ENCODE results near the gene COQ5.
"Not testable (repeated sequence)": the region's sequence is repeated elsewhere in the genome, so short reads cannot be mapped to it uniquely, and the experiment has no call there.

The COQ5 gene, protein sequence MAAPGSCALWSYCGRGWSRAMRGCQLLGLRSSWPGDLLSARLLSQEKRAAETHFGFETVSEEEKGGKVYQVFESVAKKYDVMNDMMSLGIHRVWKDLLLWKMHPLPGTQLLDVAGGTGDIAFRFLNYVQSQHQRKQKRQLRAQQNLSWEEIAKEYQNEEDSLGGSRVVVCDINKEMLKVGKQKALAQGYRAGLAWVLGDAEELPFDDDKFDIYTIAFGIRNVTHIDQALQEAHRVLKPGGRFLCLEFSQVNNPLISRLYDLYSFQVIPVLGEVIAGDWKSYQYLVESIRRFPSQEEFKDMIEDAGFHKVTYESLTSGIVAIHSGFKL

DNA sequence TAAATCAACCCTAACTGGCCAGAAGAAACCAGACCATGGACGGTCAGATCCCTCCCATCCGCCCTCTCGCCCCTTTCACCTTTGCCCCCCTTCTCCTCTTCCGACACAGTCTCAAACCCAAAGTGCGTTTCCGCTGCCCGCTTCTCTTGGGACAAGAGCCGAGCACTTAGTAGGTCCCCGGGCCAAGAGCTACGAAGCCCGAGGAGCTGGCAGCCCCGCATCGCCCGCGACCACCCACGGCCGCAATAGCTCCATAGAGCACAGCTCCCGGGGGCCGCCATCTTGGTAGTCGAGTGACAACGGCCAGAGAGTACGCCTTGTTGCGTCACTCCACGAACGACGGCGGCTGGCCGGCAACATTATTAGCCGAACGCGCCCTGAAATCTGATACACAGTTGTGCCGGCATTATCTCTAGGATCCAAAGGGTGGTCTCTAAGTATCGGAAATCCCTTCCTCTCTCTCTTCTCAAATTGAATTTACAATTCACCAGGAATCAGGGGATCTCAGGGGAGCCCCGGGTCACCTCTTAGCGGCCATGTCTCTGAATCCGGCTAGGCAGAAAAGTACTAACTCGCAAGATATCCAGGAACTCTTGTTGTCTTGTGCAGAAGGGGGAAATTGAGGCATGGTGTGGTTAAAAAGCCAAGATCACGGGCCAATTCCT, at the start of gene COQ5:
Gene COQ5 (minus strand): TSS at position 298 of the 665 bp plus-strand sequence. CDS start 17 bp downstream, at position 281.
- DNase-seq, result peak; percentile 84

DNA sequence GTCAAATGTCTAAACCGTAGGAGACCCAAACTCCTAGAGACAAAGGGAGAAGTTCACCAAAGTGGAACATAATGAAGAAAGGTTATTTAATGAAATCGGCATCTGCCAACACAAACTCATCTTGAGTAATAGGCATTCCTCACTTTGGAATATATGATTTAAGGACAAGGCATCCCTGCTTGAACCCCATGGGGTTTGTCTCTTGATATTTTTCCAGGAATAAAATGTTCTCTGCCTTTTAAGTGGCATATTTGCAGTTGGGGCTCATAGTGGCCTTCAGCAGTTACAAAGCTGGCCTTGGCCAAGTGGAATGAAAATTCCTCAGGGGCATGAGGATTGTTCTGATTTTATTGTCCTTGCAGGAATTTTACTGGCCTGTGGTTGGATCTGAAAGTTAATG, 45.1 kb upstream of the COQ5 start:
- no peak for DNase-seq

DNA sequence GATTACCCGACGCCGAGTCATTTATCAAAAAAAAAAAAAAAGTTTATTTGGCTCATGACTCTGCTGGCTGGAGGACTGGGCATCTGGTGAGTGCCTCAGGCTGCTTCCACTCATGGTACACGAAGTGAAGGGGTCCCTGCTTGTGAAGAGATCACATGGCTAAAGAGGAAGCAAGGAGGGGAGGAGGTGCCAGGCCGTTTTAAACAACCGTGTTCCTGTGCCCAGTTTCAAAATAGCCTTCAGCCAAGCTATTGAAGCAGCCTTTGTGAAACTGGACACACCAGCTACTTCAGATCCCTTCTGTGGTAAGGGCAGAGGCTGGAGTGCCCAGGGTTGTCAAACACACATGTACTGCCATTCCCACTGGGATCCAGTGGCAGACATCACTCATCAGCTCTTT, 44.6 kb upstream of the COQ5 start:
- DNase-seq, result no peak

DNA sequence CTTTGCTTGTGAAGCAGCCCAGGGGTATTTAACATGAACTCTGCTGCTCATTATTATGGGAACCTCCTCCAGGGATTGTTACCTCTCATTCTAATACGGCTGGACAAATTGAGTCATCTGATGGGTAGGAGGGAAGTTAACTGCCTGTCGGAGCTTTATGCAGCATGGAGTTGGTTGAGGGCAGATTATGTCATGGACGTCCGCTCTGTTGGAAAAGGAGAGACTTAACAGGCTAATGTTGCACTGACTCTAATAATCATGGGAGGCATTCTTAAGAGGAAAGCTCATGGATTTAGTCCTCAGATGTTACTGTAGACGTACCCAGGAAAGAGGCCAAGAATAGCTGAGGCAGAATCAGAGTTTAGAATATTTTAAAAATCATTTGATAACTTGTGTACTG, 42.3 kb upstream of the COQ5 start:
- DNase-seq, result no peak

DNA sequence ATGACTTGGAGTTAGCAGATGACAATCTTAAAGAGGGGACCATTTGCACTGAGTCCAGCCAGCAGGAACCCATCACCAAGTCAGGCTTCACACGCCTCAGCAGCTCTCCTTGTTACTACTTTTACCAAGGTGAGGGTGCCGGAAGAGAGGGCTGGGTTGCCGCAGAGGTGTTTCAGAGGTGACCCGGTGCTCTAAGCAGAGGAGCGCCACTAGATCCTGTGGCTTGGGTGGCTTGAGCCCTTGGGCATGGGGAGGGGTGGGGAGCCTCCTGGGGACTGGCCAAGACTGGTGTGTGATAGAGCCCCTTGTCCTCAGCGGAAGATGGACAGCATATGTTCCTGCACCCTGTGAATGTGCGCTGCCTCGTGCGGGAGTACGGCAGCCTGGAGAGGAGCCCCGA, 34.5 kb upstream of the COQ5 start:
- DNase-seq, result no peak

DNA sequence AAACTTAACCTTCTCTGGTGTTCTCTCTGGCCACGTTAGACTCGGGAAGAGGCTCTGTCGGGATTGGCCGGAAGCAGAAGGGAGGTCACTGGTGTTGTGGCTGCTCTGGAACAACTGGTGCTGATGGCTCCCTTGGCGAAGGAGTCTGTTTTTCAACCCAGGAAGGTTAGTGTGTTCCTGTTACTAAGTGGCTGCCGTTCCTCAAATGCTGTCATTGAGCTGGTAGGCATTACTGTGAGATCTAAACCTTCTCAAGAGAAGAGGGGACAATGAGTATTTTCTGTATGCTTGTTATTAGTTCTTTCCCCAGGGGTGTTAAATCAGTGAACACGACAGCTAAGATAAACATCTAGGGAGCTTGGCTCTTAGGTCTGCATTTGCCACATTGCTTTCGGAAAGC, 33.9 kb upstream of the COQ5 start:
- DNase-seq, result no peak

DNA sequence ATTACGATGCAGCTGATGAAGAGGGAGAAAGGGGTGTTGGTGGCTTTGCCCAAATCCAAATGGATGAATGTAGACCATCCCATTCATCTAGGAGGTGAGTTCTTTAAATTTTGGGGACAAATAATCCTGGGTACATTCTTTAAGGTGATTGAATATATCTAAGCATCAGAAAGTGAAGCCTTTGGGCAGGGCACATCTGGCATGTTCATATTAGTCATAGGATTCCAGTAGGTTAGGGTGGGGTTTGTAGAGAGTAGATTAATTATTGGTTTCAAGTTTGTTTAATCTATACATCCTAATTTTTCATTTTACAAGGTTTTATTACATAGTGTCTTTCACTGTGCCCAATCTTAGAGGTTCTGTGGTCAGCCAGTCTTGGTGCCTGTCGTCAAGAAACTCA, 28.6 kb upstream of the COQ5 start:
- DNase-seq, result no peak

DNA sequence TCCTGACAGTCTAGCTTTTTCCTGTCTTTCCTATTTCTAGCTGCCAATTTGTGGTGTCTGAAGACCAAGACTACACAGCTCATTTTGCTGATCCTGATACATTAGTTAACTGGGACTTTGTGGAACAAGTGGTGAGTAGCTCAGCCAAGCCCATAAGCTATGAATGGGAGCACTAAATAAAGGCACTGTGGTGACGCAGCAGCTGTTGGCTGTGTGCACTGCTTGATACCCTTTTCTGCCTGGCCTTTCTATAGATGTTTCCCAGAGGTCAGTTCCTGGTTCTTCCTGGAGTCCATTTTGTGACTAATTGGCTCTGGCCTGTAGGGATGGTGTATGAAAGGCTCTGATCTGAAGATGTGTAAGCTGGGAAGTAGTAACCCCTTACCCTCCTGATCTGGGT, 25.7 kb upstream of the COQ5 start:
- DNase-seq, result no peak

DNA sequence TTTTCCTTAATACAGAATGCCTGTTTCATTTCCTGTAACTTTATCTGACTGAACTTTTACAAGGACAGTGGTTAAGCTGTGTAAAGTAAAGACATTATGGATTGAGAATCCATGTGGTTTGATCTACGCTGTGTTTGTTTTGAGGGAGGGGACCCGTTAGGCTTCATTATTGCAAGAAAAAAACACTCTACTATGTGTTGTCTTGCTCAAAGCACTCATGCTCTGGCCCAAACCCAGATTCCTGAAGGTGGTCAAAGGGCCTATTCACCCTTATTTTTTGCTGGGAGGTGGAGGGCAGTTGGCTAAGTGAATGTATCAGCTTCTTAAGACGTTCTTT, 17.1 kb upstream of the COQ5 start:
- DNase-seq, result no peak

DNA sequence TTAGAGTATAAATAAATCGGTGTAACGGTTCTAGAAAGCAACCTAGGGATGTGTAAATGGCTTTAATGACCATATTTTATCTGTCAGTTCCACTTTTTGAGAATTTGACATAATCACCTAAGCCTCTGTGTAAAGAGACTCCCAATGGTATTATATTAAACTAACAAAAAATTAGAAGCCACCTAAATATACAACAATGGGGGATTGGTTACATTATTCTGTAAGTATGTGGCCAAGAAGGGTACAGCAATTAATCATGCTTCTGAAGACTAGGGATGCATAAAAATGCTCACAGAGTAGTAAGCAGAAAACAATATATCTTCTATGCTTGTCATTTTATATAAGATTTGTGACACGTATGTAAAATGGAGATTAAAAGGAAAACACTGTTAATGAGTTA, 15.7 kb upstream of the COQ5 start:
- no peak for DNase-seq

DNA sequence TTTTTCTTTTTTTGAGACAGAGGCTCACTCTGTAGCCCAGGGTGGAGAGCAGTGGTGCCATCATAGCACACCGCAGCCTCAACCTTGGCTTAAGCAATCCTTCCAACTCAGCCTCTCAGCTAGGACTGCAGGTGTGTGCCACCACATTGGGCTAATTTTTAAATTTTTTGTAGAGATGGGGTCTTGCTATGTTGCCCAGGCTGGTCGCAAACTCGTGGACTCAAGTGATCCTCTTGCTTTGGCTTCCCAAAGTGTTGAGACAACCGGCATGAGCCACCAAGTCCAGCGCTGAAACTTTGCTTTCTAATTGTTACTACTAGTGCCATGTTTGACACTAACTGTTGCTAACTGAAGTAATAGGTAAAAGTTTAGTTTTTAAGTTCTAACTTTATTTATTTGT, 13.2 kb upstream of the COQ5 start:
- DNase-seq, result no peak

DNA sequence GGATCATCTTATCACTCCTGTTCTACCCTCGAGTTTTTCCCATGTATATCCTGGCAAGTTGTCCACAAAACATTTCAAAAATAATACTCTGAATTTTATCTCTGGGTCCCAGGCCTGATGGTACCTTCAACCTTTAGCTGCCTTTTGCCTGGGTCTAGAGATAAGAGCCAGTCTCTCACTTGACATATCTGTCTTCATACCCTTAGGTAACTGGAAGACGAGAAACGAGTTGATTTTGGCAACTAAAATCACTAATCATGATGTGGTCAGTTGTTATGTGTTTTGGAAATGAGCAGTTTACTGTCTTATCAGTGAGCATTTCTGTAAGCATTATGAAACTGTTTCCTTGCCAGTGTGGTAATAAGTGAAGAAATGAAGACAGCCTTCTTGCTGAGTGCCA, 11.5 kb upstream of the COQ5 start:
- no peak for DNase-seq

DNA sequence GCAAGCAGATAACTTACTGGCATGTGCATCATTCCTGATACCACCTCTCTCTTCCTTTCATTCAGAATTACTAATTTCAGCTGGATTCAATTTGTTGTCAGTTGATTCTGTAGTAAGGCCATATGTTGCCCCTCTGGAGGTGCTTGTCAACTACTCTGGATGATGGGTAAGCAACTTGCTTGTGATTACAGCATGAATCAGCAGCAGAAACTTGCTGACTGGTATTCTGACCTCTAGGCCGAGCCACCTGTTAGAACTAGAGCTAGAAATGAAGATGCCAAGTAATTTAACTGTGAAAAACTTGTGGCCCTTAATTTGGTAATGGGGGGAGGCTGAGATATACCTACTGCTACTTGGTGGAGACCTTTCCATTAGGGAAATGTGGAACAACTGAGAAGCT, 10.3 kb upstream of the COQ5 start:
- DNase-seq, result no peak

DNA sequence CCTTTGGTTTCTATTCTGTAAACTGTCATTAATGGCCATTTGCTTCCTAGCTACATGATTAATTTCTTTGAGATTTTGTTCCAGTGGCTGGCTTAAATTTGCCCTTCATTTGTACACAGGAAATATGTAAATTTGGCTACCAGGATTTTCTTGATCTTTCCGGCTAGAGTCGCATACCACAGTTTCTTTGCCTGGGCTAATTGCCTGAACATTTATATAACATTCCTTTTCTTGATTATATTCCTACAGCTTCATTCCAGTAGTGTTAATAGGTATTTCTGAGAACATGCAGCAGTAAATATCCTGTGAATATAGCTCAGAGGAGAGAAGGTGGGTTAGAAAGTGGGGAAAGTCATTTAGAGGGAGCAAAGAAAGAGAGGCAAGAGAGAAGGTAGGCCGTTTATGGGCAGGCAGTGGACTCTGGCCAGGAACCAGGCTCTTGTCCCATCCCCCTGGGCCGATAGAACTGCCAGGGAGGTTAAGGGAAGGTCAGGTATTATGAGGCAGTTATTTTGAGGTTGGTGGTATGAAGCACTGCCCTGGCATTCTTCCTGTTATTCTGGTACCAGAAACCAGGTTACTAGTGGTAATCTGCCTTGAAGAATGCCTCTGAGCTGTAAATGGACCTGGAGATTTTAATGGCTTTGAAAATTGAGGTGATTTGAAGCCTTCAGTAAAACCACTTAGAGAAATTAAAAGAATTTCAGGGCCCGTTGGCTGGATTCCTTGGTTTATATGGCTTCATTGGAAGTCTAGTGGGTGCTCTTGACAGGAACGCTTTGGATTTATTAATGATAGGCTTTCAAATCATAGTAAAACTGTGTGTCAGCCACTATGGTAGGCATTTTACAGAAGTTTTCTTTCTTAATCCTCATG, 9.6 kb upstream of the COQ5 start:
- peak; percentile 89 for DNase-seq

DNA sequence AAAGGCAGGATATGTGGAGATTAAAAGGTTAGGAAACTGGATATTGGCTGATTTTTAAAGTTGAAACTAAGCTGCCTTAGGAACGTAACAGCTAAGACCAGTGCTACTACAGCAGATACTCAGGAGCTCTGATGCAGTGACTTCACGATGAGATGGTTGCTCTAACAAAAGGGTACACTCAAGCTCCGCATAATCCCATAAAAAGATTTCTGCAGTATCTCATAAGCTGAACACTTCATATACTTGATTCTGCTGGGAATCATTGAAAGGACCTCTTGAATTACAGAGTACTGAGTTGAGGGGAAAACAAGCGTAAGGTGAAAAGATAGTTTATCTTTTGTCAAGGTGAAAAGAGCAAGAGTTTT, 8.9 kb upstream of the COQ5 start:
- peak; percentile 21 for DNase-seq

DNA sequence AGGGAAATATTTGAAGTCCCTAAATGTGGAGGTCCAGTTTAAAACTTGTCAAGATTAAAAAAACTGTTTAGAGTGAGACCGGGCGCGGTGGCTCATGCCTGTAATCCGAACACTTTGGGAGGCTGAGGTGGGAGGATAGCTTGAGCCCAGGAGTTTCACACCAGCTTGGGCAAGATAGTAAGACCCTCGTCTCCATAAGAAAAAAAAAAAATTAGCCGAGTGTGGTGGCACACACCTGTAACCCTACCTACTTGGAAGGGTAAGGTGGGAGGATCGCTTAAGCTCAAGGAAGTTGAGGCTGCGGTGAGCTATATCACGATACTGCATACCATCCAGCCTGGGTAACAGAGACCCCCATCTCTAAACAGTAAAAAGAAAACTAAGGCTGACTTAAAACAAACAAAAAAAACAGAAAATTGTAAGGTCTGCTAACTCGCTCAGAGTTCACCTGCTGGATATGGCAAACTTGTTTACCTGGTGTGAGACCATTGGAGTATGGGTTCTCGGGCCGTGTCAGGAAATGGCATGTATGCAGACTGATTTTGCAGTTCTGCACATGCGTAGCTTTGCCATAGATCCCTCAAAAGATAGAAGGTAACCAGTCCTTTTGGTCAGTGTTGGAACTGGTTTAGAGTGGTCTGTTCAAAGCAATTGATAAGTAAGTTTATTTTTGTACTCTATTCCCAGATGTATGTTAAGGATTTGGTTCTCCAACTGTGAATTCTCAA, 7.3 kb upstream of the COQ5 start:
- DNase-seq, result no peak

DNA sequence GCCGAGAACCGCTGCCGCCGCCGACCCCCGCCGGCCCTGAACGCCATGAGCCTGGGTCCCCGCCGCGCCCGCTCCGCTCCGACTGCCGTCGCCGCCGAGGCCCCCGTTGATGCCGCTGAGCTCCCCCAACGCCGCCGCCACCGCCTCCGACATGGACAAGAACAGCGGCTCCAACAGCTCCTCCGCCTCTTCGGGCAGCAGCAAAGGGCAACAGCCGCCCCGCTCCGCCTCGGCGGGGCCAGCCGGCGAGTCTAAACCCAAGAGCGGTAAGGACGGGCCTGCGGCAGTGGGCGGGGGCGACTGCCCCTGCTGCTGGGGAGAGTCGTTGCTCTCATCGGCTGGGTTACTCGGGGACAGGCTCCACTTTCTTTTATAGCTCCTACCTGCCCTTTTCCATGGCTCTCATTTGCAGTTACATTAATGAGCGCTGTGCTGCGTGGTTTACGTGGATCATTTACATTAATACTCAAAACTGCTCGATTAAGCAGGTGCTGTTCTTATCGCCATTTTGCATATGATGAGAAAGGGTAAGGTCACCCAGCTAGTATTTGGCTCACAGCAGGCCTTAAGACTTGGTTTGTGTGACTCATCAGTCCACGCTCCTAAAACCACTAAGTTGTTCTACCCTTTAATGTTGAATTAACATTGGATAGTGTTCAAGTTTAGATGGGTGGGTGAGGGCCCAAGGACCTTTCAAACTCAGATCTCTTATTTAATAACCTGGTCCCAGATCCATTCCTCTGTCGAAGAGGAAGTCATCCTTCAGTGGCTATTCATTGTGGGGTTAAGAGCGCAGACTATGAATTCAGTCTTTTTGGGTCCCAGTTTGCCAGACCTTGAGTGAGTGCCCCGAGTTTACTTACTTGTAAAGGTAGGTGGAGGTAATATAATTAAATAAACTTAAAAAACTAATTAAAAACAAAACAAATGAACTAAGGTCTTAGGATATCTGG, 6.0 kb upstream of the COQ5 start:
- no peak for DNase-seq

DNA sequence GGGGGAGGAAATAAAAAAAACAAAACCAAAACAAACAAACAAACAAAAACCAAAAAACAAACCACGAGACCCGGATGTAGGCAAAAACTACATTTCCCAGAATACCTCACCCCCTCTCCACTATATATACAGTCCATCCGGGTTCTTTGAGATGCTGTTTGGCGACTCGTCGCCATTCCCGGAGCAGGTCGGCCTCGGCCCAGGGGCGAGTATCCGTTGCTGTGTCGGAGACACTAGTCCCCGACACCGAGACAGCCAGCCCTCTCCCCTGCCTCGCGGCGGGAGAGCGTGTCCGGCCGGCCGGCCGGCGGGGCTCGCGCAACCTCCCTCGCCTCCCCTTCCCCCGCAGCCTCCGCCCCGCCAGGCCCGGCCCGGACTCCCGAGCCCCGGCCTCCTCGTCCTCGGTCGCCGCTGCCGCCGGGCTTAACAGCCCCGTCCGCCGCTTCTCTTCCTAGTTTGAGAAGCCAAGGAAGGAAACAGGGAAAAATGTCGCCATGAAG, 5.3 kb upstream of the COQ5 start, which contains the start of gene RNF10:
Gene RNF10 (plus strand): TSS at position 154 of the 500 bp plus-strand sequence. CDS start 456 bp downstream, outside the sequence.
- peak; percentile 80 for DNase-seq

DNA sequence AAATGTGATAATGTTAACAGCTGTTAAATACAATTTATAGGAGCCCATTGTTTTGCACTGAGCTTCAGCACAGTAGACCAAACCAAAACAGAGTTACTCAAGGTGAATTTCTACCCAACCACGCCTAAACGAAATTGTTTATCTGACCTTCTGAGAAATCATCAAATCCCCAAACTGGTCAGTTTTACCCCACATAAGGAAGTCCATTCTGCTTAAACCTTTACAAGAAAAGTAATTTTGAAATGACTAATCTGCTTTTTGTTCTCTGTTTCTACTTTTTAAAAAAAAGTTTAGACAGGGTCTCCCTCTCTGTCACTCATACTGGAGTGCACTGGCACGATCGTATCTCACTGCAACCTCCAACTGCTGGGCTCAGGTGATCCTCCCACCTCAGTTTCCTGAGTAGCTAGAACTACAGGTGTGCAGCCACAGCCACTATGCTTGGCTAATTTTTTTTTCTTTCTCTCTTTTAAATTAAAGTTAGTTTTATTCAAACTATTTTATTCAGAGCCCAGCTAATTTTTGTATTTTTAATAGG, 3.8 kb upstream of the COQ5 start:
- no peak for DNase-seq

DNA sequence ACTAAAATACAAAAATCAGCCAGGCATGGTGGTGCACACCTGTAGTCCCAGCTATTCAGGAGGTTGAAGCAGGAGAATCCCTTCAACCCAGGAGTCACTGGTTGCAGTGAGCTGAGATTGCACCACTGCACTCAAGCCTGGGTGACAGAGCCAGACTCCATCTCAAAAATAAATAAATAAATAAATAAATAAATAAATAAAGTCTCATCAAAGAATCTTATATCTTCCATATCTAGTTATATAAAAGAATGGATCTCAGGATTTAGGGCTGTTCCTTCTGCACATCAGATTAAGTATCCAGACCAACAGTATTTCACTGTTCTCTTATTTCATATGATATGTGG, 1.4 kb upstream of the COQ5 start:
- DNase-seq, result not testable (repeated sequence)

DNA sequence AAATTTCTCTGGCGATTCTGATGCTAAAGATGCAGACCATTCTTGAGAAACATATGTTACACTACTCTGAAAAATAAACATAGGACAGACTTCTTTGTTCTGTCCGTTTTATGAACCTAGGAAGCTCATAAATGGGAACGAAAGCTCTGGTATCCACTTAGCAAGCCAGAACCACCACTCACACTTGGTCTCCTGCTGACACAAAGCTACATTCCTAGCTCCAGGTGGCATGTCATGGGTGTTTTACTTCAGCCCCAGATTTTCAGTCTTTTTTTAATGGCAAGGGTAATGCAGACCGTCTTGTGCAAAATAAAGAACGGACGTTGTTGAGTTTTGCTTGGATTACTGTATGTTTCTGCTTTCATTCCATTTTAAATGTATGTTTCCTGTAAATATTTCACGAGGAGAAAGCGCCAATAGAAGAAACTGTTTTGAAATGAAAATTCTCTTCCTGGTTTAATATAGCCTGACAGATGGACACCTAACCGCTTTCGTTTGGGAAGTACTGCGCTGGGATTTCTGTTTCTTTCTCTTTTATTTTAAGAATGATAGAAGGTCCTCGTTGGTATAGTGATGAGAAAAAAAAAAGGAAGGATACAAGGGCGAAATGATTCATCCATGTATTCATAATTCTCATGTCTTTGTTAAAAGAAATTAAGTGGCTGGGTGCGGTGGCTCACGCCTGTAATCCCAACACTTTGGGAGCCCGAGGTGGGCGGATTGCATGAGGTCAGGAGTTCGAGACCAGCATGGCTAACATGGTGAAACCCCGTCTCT, 871 bp upstream of the COQ5 start:
- peak; percentile 61 for DNase-seq
